ENCODE measurements around the gene RPS6KA6.

Gene RPS6KA6

DNA sequence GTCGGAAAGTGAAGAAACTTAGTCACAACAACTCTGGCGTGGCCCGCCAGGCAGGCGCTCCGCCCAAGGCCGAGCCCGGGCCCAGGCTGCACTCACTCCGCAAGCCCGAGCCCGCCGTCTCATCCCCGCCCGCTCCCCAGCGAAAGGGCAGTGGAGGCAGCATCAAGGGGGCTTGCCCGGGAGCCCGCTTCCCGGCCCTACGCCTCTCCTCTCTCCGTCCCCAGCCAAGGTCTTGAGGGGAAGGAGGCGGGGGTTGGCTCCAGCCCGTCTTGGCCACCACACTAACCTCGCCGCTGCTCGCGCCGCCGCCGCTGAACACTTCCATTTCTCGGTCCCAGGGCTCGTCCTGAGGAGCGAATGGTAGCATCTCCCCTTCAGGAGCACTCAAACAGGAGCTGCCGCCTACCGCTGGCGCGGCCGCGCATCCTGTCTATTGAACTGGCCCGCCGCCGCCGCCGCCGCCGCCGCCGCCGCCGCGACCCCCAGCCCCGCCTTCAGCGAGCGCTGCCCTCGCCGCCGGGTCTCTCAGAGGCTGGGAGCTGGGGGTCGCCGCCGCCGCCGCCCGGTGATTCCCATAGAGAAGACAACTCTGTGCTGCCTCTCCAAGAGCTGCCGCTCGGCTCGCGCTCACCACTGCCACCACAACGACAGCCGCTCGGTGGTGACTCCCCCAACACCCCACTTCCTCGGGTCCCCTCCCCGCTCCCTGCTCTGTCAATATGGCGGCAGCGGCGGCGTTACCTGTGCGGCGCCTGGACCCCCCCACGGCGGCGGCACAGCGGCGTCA is at the start of gene RPS6KA6:
RPS6KA6 (minus strand) TSS at position 667 of the 787 bp plus-strand sequence; CDS start at position 367, 300 bp downstream.
- DNase-seq, result peak; percentile 50

DNA sequence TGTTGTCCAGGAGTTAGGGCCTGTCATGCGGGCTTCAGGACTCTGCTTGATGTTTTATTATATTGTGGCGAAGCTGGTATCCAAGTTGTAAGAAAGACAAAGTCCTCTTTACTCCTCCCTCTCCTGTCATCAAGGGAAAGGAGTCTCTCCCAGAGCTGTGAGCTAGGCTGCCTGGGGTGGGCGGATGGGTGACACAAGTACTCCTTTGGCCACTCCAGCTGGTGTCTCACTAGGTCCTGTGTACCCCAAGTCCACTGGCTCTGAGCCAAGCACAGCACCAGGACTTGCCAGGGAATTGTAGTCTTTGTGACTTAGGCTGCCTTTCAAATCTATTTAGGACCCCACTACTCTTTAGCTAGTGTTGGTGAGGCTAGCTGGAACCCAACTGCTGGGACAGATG is 36.7 kb upstream of the RPS6KA6 start:
- no peak for DNase-seq

DNA sequence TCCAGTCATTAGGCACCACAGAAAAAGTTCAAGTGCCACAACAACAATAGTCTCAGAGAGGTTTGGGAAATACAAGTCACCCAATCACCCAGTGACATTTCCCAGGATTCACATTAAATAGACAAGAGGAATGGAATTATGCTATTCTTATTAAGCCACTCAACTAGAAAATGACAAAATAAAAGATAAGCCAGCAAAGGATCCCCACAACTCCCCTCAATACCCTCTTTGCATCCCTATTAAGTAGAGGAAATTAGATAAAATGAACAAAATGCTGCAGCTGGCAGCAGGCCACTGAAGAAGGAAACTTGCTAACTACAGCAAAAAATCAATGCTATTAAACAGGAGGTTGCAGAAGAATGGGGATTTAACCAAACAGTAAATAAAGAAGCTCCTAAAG is 35.3 kb upstream of the RPS6KA6 start:
- no peak for DNase-seq

DNA sequence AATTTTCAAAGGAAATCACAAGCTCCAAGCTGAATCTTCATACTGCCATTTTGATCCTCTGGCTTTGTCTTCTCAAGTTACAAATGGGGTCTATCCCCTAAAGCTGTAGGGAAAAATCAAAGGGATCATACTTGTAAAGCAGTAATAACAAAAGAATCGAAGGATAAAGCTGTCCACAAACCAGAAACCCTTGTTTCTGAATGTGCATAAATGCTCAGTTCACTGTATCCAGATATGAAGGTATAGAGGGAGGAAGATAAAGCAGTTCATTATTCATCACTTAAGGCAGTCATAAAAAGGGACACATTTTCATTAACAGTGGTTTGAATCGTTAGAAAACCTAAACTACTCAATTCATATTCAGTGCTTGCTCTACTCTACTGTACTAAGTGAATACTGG is 33.2 kb upstream of the RPS6KA6 start:
- DNase-seq, result no peak

DNA sequence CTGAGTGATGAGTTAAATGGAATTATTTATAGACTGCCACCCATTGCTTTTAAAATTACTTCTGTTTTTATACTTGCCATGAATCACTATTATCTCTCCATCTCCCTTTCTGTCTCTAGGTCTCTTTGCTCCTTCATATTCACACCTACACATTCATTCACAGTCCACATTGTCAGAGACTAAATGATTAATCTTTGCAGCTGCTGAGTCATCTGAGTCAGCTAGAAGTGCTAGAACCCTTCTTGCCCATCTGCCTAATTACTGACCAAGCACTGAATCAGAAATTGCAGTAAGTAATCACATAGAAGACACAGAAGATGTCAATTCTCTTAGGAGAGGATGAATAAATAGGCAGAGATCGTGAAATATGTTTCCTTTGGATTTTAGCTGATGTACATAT is 31.6 kb upstream of the RPS6KA6 start:
- no peak for DNase-seq

DNA sequence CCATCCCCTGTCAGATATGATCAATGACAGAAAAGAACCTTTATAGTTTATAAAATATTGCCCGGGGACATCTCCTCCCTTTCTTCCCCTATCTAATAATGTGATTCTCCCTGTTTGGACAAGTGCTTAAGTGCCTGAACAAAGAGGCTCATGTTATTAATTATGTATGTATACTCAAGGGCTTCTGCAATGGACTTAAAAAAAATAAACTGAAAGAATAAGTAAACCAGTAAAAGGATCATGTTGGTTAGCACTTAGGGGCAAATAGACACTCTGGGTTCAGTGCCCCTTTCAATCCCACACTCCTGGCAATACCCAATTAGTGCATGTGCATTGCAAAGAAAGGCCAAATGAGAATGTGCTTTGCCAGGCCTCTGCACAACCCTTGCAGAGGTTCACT is 30.7 kb upstream of the RPS6KA6 start:
- no peak for DNase-seq

DNA sequence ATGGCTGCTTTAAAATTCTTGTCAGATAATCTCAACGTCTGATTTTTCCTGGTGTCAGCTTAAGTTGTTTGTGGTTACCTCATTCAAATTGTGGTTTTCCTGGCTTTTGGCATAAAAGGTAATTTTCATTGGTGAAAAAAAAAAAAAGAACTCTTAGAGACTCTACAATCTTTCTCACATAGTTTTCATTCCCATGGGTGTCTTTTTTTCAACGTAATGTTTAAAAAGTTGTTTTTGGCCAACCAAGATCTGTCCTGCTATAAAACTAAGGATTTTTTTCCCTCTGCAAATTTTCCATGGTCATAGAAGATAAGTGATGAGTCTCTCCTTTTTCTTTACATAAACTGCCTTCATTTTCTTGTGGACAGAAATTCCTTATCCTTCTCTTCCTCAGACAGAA is 28.9 kb upstream of the RPS6KA6 start:
- no peak for DNase-seq

DNA sequence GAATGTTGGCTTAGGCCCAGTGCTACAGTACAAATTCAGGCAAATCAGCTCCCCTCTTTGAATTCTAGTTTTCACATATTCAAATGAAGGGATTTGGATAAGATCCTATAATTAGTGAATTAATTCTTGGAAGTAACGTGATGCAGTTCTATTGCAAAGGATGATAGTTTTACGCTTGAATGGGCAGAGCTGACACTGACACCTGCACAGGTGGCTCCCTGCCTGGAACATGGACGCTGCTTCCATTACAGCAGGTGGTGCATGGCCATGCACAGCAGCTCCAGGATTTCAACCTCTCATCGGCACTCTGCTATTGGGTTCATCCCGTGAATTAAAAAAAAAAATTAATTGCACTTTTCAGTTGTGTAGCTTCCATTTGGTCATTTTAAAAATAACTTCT is 28.4 kb upstream of the RPS6KA6 start:
- no peak for DNase-seq

DNA sequence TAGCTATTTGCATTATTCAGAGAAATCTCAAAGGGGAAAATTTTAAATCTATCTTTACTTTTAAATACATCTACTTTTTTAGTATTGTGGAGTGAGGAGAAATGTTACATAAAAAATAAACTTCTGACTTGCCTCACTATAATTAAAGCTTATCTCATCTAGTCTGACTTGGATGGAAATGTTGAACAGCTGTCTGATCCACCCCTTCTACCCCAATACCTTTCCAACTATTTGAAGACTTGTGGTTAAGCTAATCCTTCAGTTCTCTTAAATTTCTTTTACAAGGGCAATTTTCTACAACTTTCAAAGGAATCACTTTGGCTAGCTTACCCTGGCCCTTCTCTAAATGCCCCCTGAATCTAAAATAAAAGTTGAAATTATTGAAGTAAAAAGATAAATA is 17.3 kb upstream of the RPS6KA6 start:
- DNase-seq, result no peak

DNA sequence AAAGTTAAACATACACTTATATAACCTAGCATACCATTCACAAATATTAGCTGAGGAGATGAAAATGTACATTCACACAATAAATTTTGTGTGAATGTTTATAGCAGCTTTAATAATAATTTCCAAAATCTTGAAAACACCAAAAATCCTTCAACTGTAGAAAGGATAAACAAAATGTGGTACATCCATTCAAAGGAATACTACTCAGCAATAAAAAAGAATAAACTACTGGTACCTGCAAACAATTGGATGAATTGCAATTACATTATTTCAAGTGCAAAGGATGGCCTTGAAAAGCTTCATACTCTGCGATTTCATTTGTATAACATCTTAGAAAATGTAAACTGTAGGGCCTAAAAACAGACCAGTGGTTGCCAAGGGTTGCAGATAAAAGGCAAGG is 11.7 kb upstream of the RPS6KA6 start:
- no peak for DNase-seq

DNA sequence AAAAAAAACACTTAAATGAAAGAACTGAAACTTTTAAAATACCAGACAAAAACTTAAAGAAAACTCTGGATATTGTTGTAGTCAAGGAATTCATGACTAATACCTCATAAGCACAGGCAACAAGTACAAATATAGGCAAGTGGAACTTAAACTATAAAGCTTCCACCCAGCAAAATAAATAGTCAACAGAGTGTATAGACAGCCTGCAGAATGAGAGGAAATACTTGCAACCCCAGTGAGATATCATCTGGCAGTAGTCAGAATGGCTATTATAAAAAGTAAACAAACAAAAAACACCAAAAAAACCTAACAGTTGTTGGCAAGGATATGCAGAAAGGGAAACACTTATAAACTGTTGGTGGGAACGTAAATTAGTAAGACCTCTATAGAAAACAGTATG is 9.6 kb upstream of the RPS6KA6 start:
- DNase-seq, result no peak

DNA sequence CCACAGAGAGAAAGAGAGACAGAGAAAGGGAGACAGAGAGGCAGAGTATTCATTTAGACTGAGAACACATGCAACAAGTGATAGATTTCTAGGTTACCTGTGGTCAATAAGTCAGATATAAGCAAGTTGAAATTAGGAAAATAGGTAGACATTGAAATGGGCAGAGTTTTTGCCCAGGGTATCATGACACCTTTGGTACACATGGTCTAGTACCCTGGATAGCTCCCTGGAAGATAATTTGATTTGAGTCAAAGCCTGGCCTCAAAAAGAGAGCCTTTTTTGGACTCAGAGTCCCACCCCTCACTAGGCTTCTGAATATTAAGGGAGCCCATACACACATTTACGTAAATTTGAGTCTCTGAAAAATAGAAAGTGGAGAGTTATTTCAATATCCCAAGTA is 4.0 kb upstream of the RPS6KA6 start:
- no peak for DNase-seq

DNA sequence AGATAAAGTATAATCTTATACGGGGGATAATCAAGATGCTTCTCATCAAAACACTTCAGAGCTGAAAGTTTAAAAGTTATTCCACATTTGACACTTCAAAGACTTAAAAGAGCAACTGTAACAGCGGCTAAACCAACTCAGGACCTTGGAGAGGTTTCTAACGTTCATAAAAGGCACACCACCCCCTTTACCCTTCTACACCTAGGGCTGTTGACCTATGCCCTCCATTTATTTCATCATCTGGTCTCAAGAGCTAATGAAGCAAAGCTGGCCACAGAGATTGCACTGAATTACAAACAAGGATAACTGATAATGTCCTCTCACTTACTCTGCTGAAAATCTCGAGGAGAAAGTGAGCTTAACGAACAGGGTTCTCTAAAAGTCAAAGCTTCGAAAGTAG is 1.1 kb upstream of the RPS6KA6 start:
- DNase-seq, result no peak

DNA sequence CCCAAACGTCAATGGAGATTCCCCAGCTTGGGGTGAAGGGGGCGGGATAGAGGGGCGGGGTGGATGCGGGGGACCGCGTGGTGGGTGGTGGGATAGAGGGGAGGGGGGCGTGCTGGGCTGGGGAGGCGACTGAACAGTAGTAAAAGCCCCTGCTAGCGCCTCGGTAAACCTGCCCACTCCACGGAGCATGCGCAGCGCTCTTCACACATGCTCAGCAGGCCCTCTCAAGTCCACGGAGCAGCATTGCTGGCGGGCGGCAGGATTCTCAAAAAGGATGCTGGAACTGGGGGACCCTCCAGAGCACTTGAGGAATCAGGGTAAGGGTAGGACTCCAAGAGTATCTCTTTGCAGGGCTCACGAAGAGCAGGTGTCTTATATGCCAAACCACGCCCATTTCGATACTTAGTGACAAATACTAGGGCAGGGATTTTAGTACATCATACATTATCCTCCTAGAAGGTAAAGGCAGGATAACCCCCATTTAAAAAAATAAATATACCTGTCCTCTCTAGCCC is 378 bp upstream of the RPS6KA6 start:
- peak; percentile 84 for DNase-seq

DNA sequence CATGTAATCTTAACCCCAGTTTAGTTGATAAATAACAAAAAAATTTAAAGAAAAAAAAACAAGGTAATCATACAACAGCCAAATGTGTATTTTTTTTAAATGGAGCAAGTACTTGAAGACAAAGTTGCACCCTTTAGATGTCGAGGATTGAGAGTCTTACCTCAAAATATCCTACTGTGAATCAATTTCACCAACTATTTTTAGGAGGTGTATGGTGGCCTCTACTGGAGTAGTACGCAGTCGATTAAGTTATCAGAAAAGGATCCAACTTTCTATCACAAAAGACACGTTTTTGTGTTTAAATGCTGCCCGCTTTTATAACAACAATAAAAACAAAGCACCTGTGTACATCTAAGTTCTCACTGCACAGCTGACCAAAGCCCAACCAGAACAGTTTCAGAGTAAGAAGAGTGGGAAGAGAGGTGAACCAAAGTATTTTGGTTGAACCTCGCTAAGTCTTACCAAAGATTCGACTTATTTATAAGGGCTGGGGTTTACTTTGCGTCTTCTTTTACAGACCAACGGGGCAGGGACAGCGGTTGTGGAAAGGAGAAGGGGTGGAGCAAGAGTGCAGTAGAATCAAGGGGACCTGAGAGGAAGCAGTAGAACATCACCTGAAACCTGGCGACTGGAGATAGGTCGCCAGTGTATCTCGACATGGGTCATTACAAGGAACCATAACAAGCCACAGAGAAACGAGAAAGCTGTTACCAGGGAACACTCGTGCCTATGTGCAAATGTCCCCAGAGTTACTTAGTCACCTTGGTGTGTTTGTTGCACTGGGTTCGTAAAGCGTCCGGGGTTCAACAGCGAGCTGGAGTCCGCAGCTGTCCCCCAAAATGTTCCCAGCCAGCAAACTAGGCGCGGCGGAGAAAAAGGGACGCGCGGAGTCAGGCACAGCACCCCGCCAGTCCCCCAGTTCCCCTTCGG is 1.1 kb downstream of the RPS6KA6 start:
- peak; percentile 17 for DNase-seq

DNA sequence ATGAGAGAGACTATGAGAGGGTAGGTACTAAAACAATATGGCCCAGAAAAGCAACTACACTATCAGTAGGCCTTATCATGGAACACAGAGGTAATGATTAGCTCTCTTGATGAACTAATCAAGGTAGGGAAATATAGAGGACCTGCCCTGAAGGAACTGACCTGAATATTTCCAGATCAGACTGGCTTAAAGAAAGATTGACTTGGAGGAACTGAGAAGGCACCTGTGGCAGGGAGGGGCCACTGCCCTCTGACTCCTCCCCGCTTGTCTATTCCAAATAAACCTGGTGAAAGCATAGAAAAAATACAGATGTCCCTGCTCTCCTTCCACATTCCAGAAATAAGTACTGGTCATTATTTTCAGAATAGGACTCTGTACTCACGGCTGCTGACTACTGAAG is 5.5 kb downstream of the RPS6KA6 start:
- DNase-seq, result no peak

DNA sequence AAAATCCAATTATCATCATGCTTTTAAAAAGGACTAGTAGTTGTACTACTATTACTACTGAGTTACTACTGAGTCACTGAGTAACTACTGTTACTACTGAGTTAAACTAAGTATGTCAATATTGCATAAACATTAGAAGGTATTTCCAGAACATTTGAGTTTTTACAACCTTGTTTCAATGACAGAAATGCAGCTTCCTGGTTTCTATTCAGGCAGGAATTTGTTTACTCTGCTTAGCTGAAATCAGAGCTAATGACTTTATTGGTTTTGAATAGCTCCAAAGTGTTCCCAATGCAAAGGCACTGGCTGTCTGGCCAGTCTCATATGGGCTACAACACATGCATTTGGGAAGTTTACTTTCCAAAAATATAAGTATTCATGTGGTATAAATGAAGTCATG is 12.0 kb downstream of the RPS6KA6 start:
- DNase-seq, result no peak

DNA sequence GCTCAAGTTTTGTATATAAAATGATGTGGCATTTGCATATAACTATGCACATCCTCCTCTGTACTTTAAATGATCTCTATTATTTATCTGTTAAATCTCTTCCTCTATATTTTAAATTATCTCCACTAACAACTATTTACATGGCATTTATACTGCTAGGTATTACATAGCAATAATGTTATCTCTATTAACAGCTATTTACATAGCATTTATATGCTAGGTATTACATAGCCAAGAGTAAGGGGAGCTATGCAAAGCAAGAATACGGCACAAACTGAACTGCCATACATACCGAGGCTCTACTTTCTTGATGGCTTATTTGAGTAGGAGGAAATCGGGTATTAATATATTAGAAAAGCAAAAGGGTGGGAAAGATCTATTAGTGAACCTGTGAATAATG is 12.7 kb downstream of the RPS6KA6 start:
- no peak for DNase-seq

DNA sequence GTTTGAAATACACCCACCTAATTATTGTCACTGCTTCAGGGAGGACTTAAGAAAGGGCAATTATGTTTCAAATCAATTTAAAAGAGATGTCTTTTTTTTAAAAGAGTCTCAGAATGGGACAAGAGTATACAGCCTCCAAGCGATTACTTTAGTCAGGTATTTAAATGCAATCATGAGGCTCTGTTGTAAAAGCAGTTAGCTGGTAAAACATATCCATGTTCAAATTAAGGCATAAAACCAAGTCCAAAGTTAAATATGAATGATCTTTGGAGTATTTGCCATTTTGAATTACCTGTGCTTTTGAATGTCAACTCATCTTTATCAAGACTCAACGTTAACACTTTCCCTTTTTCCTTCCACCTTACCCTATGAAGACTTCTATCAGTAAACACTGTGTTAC is 13.7 kb downstream of the RPS6KA6 start:
- DNase-seq, result no peak

DNA sequence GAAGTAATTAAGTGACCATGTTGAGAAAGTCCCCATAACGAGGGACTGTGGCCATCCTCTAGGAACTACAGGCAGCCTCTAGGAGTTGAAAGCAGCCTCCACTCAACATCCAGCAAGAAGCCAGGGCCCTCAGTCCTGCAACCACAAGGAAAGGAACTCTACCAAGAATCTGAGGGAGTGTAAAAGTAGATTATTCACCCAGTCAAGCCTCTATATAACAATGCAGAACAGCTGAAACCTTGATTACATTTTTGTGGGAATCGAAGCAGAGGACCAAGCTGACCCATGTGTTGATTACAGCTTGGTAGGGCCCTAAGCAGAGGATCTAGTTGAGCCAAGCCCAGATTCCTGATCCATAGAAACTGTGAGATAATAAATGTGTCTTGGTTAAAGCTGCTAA is 17.1 kb downstream of the RPS6KA6 start:
- DNase-seq, result no peak

DNA sequence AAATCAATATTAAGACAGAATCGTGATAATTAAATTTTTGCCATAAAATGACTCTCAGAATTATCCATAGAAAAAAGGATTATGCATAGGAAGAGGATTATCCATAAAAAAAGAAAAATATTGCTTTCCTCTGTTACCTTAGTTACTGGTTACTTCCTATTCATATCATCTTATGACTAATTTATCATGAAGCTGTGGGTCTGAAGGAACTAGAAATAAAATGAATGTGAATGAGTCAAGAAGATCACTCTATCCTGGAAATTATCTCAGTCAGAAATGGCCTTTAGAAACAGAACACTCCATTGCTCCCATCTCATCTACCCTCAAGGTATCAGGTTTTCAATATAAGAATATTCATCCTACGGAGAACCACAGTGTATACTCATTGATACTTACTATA is 19.4 kb downstream of the RPS6KA6 start:
- DNase-seq, result no peak

DNA sequence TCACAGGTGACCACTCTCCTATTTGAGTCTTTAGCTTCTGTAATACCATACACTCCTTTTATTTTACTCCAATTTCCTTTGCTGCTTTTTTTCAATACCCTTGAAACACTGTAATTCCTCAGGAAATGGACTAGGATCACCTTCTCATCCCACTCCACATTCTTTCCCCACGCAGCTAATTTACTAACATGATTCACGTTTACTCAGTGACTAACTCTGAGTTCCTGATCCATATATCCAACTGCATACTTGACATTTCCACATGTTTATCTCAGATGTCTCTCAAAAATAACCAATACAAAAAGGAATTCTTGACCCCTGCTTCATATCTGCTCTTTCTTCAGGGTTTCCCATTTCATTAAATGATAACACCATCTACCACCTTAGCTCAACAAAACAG is 19.9 kb downstream of the RPS6KA6 start:
- DNase-seq, result no peak

DNA sequence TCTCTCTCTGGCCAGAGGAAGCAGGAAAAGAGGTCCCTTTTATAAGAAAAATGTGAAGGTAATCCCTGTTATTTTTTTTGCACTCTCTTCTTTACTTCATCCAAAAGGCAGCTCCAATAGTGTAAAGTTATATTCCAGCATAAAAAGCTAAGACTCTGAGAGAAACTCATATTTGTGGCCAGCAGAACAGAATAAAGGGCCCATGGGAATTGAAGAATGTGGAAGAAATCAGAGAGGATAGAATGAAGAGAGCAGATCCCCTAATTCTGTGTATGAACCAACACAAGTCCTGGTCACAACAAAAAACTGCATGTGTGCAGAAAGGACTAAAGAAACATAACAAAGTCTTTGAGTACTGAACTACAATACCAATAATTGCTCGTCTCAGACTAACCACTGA is 22.3 kb downstream of the RPS6KA6 start:
- no peak for DNase-seq

DNA sequence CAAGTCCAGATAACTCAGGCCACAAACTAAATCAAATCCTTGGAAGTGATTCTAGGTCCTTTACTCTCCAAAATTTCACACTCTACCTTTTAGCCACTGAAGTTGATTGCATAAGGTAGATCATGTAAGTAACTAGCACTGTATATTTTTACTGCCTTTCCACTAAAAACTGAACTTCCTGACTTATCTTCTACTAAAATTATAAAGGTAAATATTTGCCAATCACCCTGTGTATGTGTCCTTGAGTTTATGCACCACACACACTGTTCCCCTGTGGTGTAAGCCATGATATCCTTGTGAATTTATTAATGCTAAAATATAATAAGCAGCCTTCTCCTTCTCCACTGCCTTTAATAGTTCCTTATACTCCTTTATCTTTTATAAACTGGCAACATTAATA is 25.6 kb downstream of the RPS6KA6 start:
- no peak for DNase-seq

All from right hindlimb (tissue), 1 donor.